ENCODE data around the gene ENPP4. TPM values are rescaled to one million over a fixed set of nuclear protein-coding genes. Genes with fewer than 3 reads are reported as not detected.

Gene ENPP4
- total and polyA plus RNA-seq, 2 of the 4 experiments (the other 2 are of a cell fraction) = under 0.01 to 0.03 TPM

DNA sequence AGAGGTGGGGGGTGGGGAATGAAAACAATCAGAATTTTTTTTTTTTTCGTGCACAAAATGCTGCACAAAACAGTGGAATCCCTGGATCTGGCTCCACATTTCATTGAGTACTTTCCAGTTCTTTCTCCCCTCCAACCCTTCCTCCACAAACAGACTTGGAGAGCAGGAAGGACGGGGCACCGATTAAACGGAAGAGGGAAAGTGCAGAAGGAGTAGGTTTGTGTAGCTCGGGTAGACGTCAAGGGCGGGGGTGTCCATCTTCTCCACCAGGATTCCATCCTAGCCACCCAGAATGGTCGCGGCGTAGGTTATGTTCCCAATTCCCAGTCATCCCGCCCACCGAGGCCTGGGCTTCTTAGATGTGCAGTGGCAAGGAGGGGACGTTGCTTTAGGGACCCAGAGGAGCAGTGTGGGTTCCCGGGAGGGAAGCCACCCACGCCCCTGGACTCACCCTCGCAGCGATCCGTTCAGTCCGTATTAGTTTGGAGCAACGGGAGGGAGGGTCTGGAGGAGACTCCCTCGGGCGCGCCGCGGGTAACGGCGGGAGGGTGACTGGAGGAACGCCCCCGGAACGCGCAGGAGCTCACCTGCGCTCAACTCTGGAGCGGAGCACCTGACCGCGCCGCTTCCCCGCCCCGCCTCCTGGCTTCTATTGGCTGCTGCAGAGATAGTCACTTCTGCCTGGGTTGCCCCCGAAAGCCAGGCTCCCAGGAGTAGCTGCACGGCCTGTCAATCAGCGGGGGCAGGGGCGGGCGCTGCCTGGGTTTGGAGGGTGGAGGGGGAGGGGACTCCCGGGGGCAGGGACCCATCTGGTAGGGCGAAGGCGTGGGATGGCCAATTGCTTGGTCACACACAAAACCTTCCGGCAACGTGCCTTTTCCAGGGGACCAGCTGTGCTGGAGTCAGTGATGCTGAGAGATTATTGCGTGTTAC is 40.8 kb downstream of the ENPP4 start, which contains the start of gene ENPP5:
TSS of gene ENPP5 (minus strand) at position 624 of the 933 bp plus-strand sequence. CDS start 2,718 bp downstream, outside the sequence.
- CTCF ChIA-PET = interaction anchor here (0.6 kb wide), 1 partner anchor 26 kb away, joined by 6 read pairs; no protein-coding TSS in a partner anchor
- TF ChIP-seq SMC3 (IDR thresholded peaks at IDR 0.05; ENCODE audit: low read depth, low read length) (no peak), CEBPB (IDR thresholded peaks at IDR 0.05; ENCODE audit: low read depth, low read length) (no peak), CHD1 (IDR thresholded peaks at IDR 0.05; ENCODE audit: low read depth, low read length) (no peak), RFX5 (IDR thresholded peaks at IDR 0.05; ENCODE audit: low read depth, low read length) (no peak), RAD21 (IDR thresholded peaks at IDR 0.05; ENCODE audit: low read length) (no peak), CTCF (conservative IDR thresholded peaks at IDR 0.05; ENCODE audit: low read depth, low read length) (no peak), BHLHE40 (IDR thresholded peaks at IDR 0.05; ENCODE audit: low read depth, low read length) (no peak), FOS (IDR thresholded peaks at IDR 0.05; ENCODE audit: low read depth, low read length) (no peak), MAZ (IDR thresholded peaks at IDR 0.05; ENCODE audit: borderline replicate concordance, low read depth, low read length) (no peak), RCOR1 (IDR thresholded peaks at IDR 0.05; ENCODE audit: insufficient replicate concordance, low read length) (no peak), MXI1 (IDR thresholded peaks at IDR 0.05; ENCODE audit: borderline replicate concordance, low read depth, low read length) (no peak), MAFK (IDR thresholded peaks at IDR 0.05; ENCODE audit: low read depth, low read length) (no peak)
- TF ChIP-seq, protein P1, sequence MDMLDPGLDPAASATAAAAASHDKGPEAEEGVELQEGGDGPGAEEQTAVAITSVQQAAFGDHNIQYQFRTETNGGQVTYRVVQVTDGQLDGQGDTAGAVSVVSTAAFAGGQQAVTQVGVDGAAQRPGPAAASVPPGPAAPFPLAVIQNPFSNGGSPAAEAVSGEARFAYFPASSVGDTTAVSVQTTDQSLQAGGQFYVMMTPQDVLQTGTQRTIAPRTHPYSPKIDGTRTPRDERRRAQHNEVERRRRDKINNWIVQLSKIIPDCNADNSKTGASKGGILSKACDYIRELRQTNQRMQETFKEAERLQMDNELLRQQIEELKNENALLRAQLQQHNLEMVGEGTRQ (IDR thresholded peaks at IDR 0.05; ENCODE audit: low read depth, low read length) = no peak
- TF ChIP-seq, protein P2, sequence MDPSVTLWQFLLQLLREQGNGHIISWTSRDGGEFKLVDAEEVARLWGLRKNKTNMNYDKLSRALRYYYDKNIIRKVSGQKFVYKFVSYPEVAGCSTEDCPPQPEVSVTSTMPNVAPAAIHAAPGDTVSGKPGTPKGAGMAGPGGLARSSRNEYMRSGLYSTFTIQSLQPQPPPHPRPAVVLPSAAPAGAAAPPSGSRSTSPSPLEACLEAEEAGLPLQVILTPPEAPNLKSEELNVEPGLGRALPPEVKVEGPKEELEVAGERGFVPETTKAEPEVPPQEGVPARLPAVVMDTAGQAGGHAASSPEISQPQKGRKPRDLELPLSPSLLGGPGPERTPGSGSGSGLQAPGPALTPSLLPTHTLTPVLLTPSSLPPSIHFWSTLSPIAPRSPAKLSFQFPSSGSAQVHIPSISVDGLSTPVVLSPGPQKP (IDR thresholded peaks at IDR 0.05; ENCODE audit: borderline replicate concordance, low read depth, low read length) = no peak

More for the DNA sequence above, 40.8 kb downstream of the ENPP4 start, which contains the start of gene ENPP5:
- Histone ChIP-seq H3K79me1 (ENCODE audit: low read depth in 1 of 2, low read length in 2 of 2) (no peaks in the 10 kb centered on the region), H3K27ac (ENCODE audit: insufficient read depth, low read length) (no peak within 1 kb of the TSS), H2BK20ac (ENCODE audit: low read depth, low read length) (no peak within 1 kb of the TSS), H3K27me3 (ENCODE audit: control insufficient read depth, insufficient read depth, low read length) (peaks cover 4% of the 10 kb centered on the region), H2BK15ac (ENCODE audit: low read depth, low read length) (no peak within 1 kb of the TSS), H2BK120ac (ENCODE audit: low read depth, low read length) (no peak within 1 kb of the TSS), H3K4ac (ENCODE audit: low read depth, low read length) (no peak within 1 kb of the TSS), H4K91ac (ENCODE audit: insufficient read depth, low read depth, low read length) (no peak within 1 kb of the TSS), H2BK5ac (ENCODE audit: low read depth, low read length, poor library complexity, severe bottlenecking) (no peak within 1 kb of the TSS), H3K9me1 (ENCODE audit: insufficient read depth, low read length) (no peaks in the 10 kb centered on the region), H3K4me1 (ENCODE audit: control insufficient read depth, insufficient read depth, low read length) (no peaks in the 10 kb centered on the region), H3K36me3 (ENCODE audit: control insufficient read depth, insufficient read depth, low read length) (no peaks in the 10 kb centered on the region), H4K20me1 (ENCODE audit: insufficient read depth, low read length) (no peaks in the 10 kb centered on the region), H2AFZ (replicated peaks; ENCODE audit: low read length, poor library complexity) (peak within 1 kb of the TSS; percentile 70), H3K4me3 (ENCODE audit: insufficient read depth, low read depth, low read length) (no peak within 1 kb of the TSS), H2AK5ac (ENCODE audit: low read depth, low read length) (no peak within 1 kb of the TSS), H3K18ac (ENCODE audit: low read depth, low read length) (no peak within 1 kb of the TSS), H4K8ac (ENCODE audit: low read depth in 2 of 2, low read length in 2 of 2) (no peak within 1 kb of the TSS), H3K9me3 (ENCODE audit: control insufficient read depth, insufficient read depth, low read length) (no peaks in the 10 kb centered on the region), H3K9ac (ENCODE audit: low read depth, low read length) (no peak within 1 kb of the TSS), H3K23ac (ENCODE audit: low read depth, low read length) (no peak within 1 kb of the TSS), H2AK9ac (replicated peaks; ENCODE audit: low read depth, low read length, poor library complexity) (no peak within 1 kb of the TSS), H3K14ac (replicated peaks; ENCODE audit: low read depth, low read length) (no peak within 1 kb of the TSS), H3K4me2 (ENCODE audit: low read depth, low read length) (peak within 1 kb of the TSS; percentile 22; the same call in 1 of the 2 replicates), H3K56ac (ENCODE audit: extremely low read depth, insufficient read depth, low read length) (no peak within 1 kb of the TSS), H4K5ac (ENCODE audit: low read depth, low read length) (no peak within 1 kb of the TSS)
- no peak for ATAC-seq (ENCODE audit: low read depth)
- dilution Hi-C loops (cut with HindIII; ENCODE audit: low sequenced_read_pairs, unreplicated experiment) (no loop called here), intact Hi-C loops (cut with micrococcal nuclease) (no loop called here), in situ Hi-C loops (cut with MboI; ENCODE audit: low sequenced_read_pairs) (no loop called here)
- POLR2A ChIA-PET (ENCODE audit: unreplicated experiment) = no interaction called here
- no TSS peak for BruUV-seq (replicated peaks)
- no peak for DNase-seq
- 8% methylated on average over 5 of the region's 49 CpGs; no CpG with 5 or more reads in 1 of the 2 experiments for WGBS, 2 experiments (ENCODE audit: extremely low coverage in 2 of 2, insufficient read length in 1 of 2)

All from IMR-90 (cell line).